ENCODE measurements around the gene BABAM2.
"Not testable (repeated sequence)": the region's sequence is repeated elsewhere in the genome, so short reads cannot be mapped to it uniquely, and the experiment has no call there.

The BABAM2 gene

GRCh38 chr2:27890146-27890923, at the start of gene BABAM2, which contains the start of gene RBKS:
BABAM2 (plus strand) TSS chr2:27890729; CDS start chr2:27894557, 3,828 bp downstream.
RBKS (minus strand) TSS chr2:27890387; CDS start chr2:27890345, 42 bp downstream.
- DNase-seq, result peak; percentile 94

- no peak for DNase-seq
Measured at GRCh38 chr2:27842894-27843293, 47.6 kb upstream of the BABAM2 start.

- no peak for DNase-seq
Measured at GRCh38 chr2:27843992-27844391, 46.5 kb upstream of the BABAM2 start.

GRCh38 chr2:27844821-27845255, 45.7 kb upstream of the BABAM2 start:
- DNase-seq, result no peak

DNA sequence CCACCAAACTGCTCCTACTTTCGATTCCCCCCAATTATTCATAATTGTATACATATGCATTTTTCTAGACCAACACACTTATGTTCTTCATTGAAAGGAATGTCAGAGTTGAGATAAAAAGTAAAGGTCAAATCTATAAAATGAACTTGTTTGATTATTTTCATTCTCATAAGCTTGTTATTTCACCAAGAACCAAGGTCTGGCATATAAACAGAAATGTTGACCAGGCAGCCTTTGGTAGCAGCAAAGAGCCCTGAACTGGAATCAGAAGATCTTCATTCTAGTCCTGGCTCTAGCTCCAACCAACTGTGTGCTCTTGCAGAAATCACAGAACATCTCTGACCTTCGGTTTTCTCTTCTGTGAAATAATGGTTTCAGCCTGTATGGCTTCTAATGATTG, 43.2 kb upstream of the BABAM2 start:
- no peak for DNase-seq

DNA sequence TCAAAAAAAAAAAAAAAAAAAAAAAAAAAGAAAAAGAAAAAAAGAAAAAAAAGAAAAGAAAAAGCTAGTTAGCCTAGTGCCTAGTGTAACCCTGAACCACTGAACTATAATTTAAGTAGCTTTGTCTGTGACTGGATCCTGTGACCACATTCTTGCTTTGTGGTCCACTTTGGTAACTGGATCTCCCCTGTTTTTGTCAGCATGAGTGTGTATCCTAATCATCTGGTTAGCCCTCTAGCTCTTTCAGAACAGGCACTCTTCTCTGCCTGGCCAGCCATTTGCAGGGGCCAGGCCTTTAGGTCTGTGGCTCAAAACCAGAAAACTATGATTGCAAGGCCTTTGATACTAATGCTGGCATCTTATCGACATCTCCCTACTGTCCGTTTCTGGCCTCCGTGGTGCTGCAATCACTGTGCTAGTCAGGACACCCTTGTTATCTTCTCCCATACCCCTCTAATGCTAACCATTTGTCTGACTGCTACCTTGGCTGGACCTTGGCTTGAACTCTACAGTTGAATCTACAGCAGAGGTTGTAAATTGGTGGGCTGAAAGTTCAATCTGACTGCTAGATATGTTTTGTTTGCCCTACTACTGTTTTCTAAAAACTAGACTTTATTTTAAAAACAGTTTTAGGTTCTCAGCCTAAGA, 40.8 kb upstream of the BABAM2 start:
- no peak for DNase-seq

GRCh38 chr2:27852691-27853090, 37.8 kb upstream of the BABAM2 start:
- DNase-seq, result no peak

DNA sequence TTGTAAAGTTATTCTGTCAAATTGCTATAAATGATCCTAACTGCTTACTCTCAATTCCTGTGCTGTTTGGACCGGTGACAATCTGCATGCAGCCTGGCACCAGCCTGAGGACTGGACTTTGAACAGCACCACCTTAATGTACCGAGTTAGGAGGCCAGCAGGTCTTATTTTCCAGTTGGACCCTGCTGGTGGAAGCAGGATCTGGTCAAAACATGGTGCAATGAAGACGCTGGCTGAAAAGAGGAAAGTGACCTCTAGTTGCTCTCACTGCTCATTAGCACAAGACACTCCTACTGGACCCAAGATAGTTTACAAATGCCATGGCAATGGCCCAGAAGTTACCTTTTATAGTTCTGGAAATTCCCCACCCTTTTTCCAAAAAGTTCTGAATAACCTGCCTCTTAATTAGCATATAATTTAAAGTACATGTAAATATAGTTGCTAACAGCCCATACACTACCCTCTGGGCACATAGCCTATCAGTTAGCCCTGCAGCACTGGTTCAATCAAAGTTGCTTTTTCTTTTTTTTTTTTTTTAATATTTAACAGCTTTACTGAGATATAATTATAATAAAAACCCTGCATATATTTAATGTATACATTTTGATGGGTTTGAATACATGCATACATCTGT, 36.2 kb upstream of the BABAM2 start:
- DNase-seq, result no peak

- DNase-seq, result no peak
Measured at GRCh38 chr2:27855476-27855875, 35.1 kb upstream of the BABAM2 start.

- DNase-seq, result no peak
Measured at GRCh38 chr2:27856386-27856785, 34.1 kb upstream of the BABAM2 start.

DNA sequence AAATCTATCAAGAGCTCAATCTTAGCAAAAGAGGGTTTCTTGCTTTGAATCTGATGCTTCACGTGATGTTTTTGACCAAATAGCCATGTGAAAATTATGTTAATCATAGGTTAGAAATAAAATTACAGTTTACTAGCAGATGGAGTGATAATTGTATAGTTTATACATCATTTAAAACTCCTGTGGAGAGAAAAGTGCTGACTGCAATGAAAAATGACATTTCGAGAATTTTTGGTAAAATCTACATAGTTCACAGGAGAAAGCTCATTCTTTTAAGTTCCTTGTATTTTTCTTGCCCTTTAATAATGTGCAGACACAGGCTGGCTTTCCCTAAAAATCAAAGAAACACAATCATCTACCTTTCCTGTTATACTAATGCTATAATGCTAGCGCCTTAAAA, 33.6 kb upstream of the BABAM2 start:
- no peak for DNase-seq

DNA sequence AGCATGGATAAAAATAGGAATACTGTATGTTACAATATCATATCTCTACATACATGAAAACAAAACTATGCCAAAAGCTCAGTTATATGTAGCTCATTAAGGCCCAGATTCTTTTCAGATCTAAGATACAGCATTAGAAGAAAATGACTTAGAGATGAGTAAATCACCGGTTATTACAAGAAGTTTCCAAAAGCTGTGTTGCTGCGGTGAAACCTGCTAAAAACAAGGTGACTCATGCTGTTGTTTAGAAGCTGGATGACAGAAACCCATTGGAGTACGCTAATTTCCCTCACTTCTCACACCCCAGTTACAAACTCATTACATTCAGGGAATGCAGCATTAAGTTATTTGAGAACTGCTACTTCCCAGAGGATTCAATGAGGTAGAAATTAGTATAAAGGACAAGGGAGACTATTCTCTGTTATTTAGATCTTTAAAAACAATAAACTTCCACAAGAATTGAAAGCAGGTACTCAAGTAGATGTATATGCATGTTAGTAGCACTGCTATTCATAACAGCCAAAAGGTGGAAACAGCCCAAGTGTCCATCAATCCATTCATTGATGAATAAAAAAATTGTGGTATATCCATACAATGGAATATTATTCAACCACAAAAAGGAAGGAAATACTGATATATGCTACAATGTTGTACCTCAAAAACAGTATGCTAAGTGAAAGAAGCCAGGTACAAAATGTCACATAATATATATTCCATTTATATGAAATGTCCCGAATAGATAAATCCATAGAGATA, 32.9 kb upstream of the BABAM2 start:
- DNase-seq, result no peak

DNA sequence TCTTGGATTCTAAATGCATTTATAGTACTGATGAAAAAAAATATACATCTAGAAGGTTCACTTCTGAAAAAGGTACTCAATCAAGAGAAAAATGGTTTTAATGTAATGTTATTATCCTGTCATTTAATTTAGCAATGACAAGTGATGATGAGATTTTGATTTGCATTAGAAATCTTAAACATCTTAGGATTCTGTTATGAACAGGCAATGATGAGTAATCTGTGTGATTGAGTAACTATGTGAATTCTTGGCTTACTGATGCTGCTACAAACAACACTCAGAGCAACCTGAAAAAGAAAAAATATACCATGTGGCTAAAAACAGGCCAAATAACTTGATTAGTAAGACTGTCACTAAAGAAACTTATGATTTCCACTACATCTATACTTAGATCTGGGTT, 30.4 kb upstream of the BABAM2 start:
- DNase-seq, result no peak

DNA sequence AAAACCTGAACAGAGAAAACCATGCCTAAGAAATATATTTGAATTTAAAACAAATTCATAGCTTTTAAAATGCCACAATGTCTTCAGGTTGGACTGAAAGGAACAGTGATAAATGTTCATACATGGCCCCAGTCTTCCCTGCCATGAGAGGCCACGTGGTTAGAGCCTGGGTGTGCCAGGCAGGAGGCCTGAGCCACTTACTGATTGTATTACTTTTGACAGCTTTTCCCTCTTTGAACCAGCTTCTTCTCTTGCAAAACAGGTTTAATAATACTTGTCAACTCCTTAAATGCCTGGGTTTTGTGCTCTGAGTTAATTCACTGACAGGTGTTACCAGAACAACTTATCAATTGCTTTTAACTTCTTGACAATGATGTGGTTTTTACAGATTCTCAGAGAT, 27.4 kb upstream of the BABAM2 start:
- DNase-seq, result no peak

DNA sequence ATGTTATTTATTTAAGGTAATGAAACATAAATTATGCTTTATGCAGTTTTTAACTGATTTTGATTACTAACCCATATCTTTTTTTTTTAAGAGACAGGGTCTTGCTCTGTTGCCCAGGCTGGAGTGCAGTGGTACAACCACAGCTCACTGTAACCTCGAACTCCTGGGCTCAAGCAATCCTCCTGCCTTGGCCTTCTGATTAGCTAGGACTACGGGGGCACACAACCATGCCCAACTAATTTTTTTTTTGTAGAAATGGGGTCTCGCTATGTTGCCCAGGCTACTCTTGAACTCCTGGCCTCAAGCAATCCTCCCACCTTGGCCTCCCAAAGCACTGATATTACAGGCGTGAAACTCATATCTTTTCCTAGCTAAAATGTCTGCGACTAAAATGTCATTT, 26.6 kb upstream of the BABAM2 start:
- DNase-seq, result not testable (repeated sequence)

DNA sequence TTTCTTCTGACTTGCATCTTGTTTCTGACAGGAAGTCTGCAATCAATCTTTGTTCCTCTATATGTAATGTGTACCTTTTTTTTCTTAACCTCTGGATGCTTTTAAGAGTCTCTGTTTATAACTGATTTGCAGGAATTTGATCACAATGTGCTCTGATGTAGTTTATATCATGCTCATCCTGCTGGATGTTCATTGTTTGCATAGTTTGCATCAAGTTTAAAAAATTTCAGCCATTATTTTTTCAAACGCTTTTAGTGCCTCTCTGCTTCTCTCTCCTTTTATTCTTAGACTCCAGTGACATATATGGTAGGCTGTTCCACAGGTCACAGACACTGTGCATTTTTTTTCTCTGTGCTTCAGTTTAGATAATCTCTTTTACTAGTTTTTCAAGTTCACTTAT, 24.3 kb upstream of the BABAM2 start:
- DNase-seq, result no peak

GRCh38 chr2:27869763-27870162, 20.8 kb upstream of the BABAM2 start:
- no peak for DNase-seq

DNA sequence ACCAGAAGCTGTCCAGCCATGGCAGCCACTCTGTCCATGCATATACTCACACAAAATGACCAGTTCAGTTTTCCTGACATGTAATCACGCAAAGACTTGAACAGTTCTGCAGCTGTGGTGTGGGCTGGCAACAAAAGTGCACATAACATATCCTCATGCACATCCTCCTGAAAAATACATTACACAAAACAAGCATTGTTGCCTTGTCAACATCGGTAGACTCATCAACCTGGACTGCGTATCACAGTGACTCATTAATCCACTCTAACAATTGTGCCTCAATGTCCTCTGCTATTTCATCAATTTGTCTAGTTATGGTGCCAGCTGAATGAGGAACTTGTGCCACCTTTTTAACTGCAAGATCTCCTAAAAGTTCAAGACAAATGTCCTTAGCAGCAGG, 19.8 kb upstream of the BABAM2 start:
- no peak for DNase-seq

- DNase-seq, result no peak
Measured at GRCh38 chr2:27871802-27872201, 18.7 kb upstream of the BABAM2 start.

GRCh38 chr2:27873091-27873490, 17.4 kb upstream of the BABAM2 start:
- DNase-seq, result no peak

DNA sequence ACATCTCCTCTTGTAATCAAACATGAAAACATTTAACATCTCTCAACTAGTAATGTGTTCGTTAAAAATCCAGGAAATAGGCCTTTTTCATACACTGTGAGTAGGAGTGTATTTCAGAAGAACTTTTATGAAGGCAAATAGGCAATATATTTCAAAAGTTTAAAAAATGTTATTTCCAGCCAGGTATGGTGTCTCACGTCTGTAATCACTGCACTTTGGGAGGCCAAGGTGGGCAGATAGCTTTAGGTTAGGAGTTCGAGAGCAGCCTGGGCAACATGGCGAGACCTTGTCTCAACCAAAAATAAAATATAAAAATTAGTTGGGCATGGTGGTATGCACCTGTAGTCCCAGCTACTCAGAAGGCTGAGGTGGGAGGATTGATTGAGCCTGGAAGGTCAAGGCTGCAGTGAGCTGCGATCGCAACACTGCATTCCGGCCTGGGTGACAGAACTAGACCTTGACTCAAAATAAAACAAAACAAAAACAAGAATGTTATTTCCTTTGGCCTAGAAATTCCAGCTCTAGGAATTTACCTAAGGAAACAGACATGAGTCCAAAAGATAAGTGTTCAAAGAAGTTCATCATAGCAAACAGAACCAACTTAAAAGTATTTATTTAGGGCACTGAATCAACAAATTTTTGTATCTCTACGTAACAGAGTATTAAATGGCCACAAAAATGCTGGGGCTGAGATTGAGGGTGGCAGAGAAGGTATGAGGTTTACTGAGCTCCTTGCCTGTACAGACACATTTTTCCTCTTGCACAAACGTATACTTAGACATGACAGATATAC, 15.2 kb upstream of the BABAM2 start:
- DNase-seq, result no peak

DNA sequence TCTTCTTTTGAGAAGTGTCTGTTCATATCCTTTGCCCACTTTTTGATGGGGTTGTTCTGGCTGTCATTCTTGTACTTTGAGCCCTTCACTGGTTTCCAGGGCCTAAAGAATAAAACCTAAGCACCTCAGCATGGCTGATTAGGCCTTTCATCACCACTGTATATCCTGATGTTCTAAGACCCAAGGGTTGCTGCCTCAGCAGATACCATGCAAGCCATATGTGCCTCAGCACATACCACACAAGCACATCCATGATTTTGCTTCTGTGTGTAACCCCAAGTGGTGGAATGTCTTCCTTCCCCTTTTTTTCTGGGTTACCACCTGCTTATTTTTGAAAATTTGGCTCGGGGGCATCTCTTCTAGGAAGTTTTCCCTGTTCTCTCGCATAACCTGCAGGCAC, 11.7 kb upstream of the BABAM2 start:
- DNase-seq, result no peak
